ENCODE measurements around the gene FBXO31. TPM values are rescaled to one million over a fixed set of nuclear protein-coding genes. Genes with fewer than 3 reads are reported as not detected.

FBXO31 gene
- total RNA-seq, 1 donor from 2014 or later, result 21.6 TPM

DNA sequence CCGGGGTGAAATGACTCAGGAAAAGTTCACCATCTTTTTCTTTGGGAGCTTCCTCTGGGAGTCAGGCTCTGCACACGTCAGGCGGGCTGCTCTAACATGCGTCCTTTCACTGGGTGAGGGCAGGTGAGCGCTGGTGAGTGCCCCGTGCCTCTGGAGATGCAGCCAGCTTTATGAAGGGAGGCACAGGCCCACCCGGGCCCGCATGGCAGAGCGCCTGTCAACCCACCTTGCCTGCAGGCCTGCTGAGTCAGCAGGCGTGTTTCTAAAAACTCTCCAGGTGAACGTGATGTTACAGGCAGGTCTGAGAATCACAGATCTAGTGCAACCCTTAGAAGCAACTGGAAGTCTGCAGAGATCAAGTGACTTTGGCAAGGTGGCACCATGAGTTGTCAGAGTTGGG, 27.0 kb upstream of the FBXO31 start:
- no peak for DNase-seq (ENCODE audit: low spot score, unreplicated experiment)
- H3K36me3 Mint-ChIP-seq (ENCODE audit: insufficient read depth), result peaks cover 29% of the 10 kb centered on the region
- TF ChIP-seq, protein P1, sequence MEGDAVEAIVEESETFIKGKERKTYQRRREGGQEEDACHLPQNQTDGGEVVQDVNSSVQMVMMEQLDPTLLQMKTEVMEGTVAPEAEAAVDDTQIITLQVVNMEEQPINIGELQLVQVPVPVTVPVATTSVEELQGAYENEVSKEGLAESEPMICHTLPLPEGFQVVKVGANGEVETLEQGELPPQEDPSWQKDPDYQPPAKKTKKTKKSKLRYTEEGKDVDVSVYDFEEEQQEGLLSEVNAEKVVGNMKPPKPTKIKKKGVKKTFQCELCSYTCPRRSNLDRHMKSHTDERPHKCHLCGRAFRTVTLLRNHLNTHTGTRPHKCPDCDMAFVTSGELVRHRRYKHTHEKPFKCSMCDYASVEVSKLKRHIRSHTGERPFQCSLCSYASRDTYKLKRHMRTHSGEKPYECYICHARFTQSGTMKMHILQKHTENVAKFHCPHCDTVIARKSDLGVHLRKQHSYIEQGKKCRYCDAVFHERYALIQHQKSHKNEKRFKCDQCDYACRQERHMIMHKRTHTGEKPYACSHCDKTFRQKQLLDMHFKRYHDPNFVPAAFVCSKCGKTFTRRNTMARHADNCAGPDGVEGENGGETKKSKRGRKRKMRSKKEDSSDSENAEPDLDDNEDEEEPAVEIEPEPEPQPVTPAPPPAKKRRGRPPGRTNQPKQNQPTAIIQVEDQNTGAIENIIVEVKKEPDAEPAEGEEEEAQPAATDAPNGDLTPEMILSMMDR (IDR thresholded peaks at IDR 0.05; ENCODE audit: unreplicated experiment), result no peak
- H3K27ac Mint-ChIP-seq, result no peak overlapping the region
- no peaks in the 10 kb centered on the region for H3K27me3 Mint-ChIP-seq
- no peaks in the 10 kb centered on the region for H3K4me1 Mint-ChIP-seq (ENCODE audit: low read depth)
- no peaks in the 10 kb centered on the region for H3K9me3 Mint-ChIP-seq (ENCODE audit: low read depth)
- H3K4me3 Mint-ChIP-seq (ENCODE audit: low read depth), result no peak overlapping the region

DNA sequence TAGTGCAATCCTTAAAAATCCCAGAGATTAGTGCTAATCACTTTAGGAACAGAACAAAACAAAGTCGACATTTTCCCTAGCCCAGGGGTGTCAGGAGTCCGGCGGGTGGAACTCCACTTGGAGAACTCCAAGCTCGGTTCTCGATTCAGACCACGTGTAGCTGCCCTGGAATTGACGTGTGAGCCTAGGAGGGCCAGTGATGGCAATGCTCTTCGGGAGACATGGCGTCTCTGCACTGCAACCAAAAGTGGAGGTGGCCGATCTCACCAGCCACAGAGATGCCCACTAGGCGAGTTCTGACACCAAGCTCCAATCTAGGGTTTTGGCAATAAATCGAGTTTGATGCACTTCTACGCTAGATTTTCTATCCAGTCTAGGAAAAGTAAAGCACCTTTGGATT, 26.2 kb upstream of the FBXO31 start:
- Mint-ChIP-seq H3K4me1 (ENCODE audit: low read depth) (no peaks in the 10 kb centered on the region), H3K4me3 (ENCODE audit: low read depth) (no peak overlapping the region), H3K27me3 (no peaks in the 10 kb centered on the region), H3K36me3 (ENCODE audit: insufficient read depth) (peaks cover 31% of the 10 kb centered on the region), H3K27ac (no peak overlapping the region), H3K9me3 (ENCODE audit: low read depth) (no peaks in the 10 kb centered on the region)
- DNase-seq (ENCODE audit: low spot score, unreplicated experiment), result no peak
- TF ChIP-seq, protein P1 (IDR thresholded peaks at IDR 0.05; ENCODE audit: unreplicated experiment), result no peak

DNA sequence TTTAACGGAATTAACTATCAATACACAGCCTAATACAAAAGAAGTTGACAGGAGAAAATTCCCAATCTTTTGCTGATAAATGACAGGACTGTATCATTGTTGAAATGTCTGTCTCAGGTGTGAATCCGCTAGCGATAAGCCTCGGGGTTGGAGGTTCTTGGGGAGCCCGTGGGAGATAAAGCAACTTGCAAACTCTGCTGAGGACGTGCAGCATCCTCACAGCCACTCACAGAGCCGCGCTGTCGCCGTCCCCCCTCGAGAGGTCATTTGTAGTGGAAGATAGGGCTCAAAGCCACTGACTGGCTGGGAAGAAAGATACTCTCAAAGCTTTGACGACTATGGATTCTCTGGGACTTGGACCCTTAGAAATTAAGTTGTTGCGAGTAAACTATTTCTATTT, 25.6 kb upstream of the FBXO31 start:
- no peaks in the 10 kb centered on the region for H3K27me3 Mint-ChIP-seq
- no peak overlapping the region for H3K4me3 Mint-ChIP-seq (ENCODE audit: low read depth)
- H3K9me3 Mint-ChIP-seq (ENCODE audit: low read depth), result no peaks in the 10 kb centered on the region
- H3K36me3 Mint-ChIP-seq (ENCODE audit: insufficient read depth), result peaks cover 31% of the 10 kb centered on the region
- H3K4me1 Mint-ChIP-seq (ENCODE audit: low read depth), result no peaks in the 10 kb centered on the region
- TF ChIP-seq, protein P1 (IDR thresholded peaks at IDR 0.05; ENCODE audit: unreplicated experiment), result no peak
- H3K27ac Mint-ChIP-seq, result no peak overlapping the region
- DNase-seq (ENCODE audit: low spot score, unreplicated experiment), result no peak

DNA sequence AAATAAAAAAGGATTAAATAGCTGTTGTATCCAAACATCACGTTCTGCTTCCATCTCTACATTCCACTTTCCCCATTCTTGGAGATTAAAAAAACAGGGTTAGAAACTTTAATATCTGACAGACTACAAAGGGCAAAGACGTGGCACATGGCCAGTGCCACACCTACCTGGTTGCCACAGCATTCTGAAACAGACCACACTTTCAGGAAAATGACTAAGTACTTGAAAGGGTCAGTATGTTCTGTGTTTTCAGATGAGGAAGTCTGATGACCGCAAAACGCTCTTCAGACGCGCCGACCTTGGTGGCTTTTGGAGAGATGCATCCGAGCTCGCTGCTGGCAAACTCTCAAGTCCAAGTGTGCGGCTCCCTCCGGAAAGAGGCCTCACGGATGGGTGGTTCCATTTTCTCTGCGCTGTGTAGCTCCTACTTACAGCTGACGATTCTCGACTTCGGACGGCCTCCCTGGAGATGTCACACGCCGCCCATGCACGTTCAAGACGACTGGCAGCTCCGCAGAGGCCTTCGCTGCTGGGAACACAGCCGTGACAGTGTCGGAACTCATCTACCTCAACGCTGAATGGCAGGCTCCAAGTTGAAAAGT, 24.0 kb upstream of the FBXO31 start:
- Mint-ChIP-seq H3K4me1 (ENCODE audit: low read depth) (no peaks in the 10 kb centered on the region), H3K36me3 (ENCODE audit: insufficient read depth) (peaks cover 29% of the 10 kb centered on the region), H3K9me3 (ENCODE audit: low read depth) (no peaks in the 10 kb centered on the region), H3K27ac (no peak overlapping the region), H3K27me3 (no peaks in the 10 kb centered on the region), H3K4me3 (ENCODE audit: low read depth) (no peak overlapping the region)
- TF ChIP-seq, protein P1 (IDR thresholded peaks at IDR 0.05; ENCODE audit: unreplicated experiment), result no peak
- no peak for DNase-seq (ENCODE audit: low spot score, unreplicated experiment)

DNA sequence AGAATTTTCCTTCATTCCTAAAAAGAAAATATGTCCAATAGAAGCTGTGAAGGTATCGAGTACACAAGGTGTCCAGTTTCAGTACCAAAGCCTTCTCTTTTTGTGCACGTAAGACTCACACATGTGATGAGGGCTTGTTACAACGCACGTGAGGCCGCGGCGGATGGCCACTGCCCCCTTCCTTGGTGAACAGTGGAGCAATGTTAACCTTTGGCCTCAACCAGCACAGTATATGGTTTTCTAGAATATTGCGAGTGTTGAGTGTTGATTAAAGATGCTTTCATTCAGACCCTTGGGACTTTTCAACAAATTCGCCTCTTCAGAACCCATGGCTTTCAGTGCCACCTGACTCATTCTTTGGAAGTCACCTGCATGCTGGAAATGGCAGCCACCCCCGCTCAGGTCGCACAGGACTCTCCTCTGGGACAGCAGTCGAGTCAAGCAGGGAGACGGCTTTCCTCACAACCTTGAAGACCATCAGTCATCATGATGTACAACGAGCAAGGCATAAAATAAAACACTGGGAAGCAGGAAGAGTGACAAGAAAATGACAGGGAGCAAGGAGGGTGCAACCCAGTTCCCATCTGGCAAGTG, 23.0 kb upstream of the FBXO31 start:
- Mint-ChIP-seq H3K9me3 (ENCODE audit: low read depth) (no peaks in the 10 kb centered on the region), H3K4me3 (ENCODE audit: low read depth) (no peak overlapping the region), H3K27me3 (no peaks in the 10 kb centered on the region), H3K27ac (no peak overlapping the region), H3K36me3 (ENCODE audit: insufficient read depth) (peaks cover 25% of the 10 kb centered on the region), H3K4me1 (ENCODE audit: low read depth) (no peaks in the 10 kb centered on the region)
- TF ChIP-seq, protein P1 (IDR thresholded peaks at IDR 0.05; ENCODE audit: unreplicated experiment), result no peak
- no peak for DNase-seq (ENCODE audit: low spot score, unreplicated experiment)

Measured in progenitor cell of endocrine pancreas (in vitro differentiated cells).